Right atrium auricular region (tissue), 2 donors: ENCODE measurements around the gene SOX18. TPM values are rescaled to one million over a fixed set of nuclear protein-coding genes. Genes with fewer than 3 reads are reported as not detected.
A peak's percentile ranks its signal among the peaks of the same experiment; 100 is the strongest.

ENCODE experiments used
- DNase-seq: peaks from one replicate; pipeline ENCODE4 v3.0.0-alpha.2; 2019; ENCODE audit warnings: low spot score
- H3K27ac ChIP-seq, 2 donors: fragments of 200-600 bp; sonication (generic); 1 replicate in 1 of 2; 2 replicates in 1 of 2; pipeline ENCODE4 v1.5.1; 2016 to 2019
- H3K27me3 ChIP-seq, 2 donors: fragments of 200-600 bp; sonication (generic); one replicate each; pipeline versions ENCODE4 v1.5.1 to v1.6.0; 2017 to 2019
- H3K36me3 ChIP-seq: fragments of 200-600 bp; sonication (generic); one replicate; pipeline ENCODE4 v1.5.1; 2016
- H3K4me1 ChIP-seq, 2 donors: fragments of 200-600 bp; sonication (generic); one replicate each; pipeline versions ENCODE4 v1.5.1 to v1.6.0; 2017 to 2019
- H3K4me3 ChIP-seq, 2 donors: fragments of 200-600 bp; sonication (generic); 1 replicate in 1 of 2; 2 replicates in 1 of 2; pipeline ENCODE4 v1.5.1; 2017 to 2019; ENCODE audit warnings: mild to moderate bottlenecking in 1 of 2, moderate library complexity in 1 of 2
- H3K9me3 ChIP-seq, 2 donors: fragments of 200-600 bp; sonication (generic); one replicate each; pipeline ENCODE4 v1.5.1; 2019
- CTCF ChIP-seq, 2 donors: fragments of 200-600 bp; sonication (generic); IDR thresholded peaks; one replicate each; pipeline ENCODE4 v1.5.1; 2019; ENCODE audit warnings: antibody characterized with exemption in 2 of 2
- total RNA-seq, 2 donors: library from RNA; depleted of rRNA; stranded (reverse); fragments of >200 nt; gene quantifications; one replicate each; pipeline ENCODE4 v1.1.0, GENCODE V29; 2016

Gene SOX18
- total RNA-seq: 10 to 100 TPM; 15.1 to 17.2 TPM

- peaks cover 4 to 5% of the 10 kb centered on the region in 2 donors for H3K27me3 ChIP-seq
- no peak for DNase-seq
- peaks cover 18% of the 10 kb centered on the region for H3K36me3 ChIP-seq
- H3K27ac ChIP-seq: peak within 1 kb of the TSS; percentile 62 to 69
- peak within 1 kb of the TSS; percentile 39 to 49 for H3K4me3 ChIP-seq
- no peak for TF ChIP-seq CTCF (IDR thresholded peaks at IDR 0.05)
- H3K4me1 ChIP-seq: peaks cover 0 to 31% of the 10 kb centered on the region in 2 donors
- H3K9me3 ChIP-seq: no peaks in the 10 kb centered on the region
Observed at GRCh38 chr20:64049060-64049877, at the start of gene SOX18. Gene SOX18 (minus strand): TSS chr20:64049639. CDS start chr20:64049516, 123 bp downstream.

GRCh38 chr20:64098471-64099013, 49.1 kb upstream of the SOX18 start:
- DNase-seq: no peak
- Histone ChIP-seq H3K9me3 (no peaks in the 10 kb centered on the region), H3K4me1 (peaks cover 0 to 12% of the 10 kb centered on the region in 2 donors), H3K36me3 (no peaks in the 10 kb centered on the region), H3K27me3 (no peaks in the 10 kb centered on the region), H3K4me3 (no peak overlapping the region), H3K27ac (no peak overlapping the region)
- no peak for TF ChIP-seq CTCF (IDR thresholded peaks at IDR 0.05)

- no peak overlapping the region for H3K27ac ChIP-seq
- no peaks in the 10 kb centered on the region for H3K4me1 ChIP-seq
- no peaks in the 10 kb centered on the region for H3K9me3 ChIP-seq
- H3K4me3 ChIP-seq: no peak overlapping the region
- DNase-seq: no peak
- TF ChIP-seq CTCF (IDR thresholded peaks at IDR 0.05): no peak
- no peaks in the 10 kb centered on the region for H3K36me3 ChIP-seq
- H3K27me3 ChIP-seq: no peaks in the 10 kb centered on the region
Observed at GRCh38 chr20:64096535-64096934, 47.1 kb upstream of the SOX18 start.

GRCh38 chr20:64095927-64096326, 46.5 kb upstream of the SOX18 start:
- H3K27me3 ChIP-seq: no peaks in the 10 kb centered on the region
- no peak for TF ChIP-seq CTCF (IDR thresholded peaks at IDR 0.05)

GRCh38 chr20:64095455-64095854, 46.0 kb upstream of the SOX18 start:
- Histone ChIP-seq H3K36me3 (no peaks in the 10 kb centered on the region), H3K27ac (no peak overlapping the region), H3K4me1 (no peaks in the 10 kb centered on the region), H3K27me3 (no peaks in the 10 kb centered on the region), H3K4me3 (no peak overlapping the region), H3K9me3 (no peaks in the 10 kb centered on the region)
- no peak for DNase-seq
- TF ChIP-seq CTCF (IDR thresholded peaks at IDR 0.05): no peak

More at GRCh38 chr20:64095927-64096326, 46.5 kb upstream of the SOX18 start:
- H3K36me3 ChIP-seq: no peaks in the 10 kb centered on the region
- no peak overlapping the region for H3K4me3 ChIP-seq
- no peak for DNase-seq
- H3K4me1 ChIP-seq: no peaks in the 10 kb centered on the region
- no peaks in the 10 kb centered on the region for H3K9me3 ChIP-seq
- no peak overlapping the region for H3K27ac ChIP-seq
